HCT116 (cell line): ENCODE measurements around the gene SIT1. TPM values are rescaled to one million over a fixed set of nuclear protein-coding genes. Genes with fewer than 3 reads are reported as not detected.

Source experiments
- ATAC-seq: fragments of 200-7000 bp; cut with Tn5 transposase; 2 replicates; pipeline ENCODE4 v1.9.1; 2020; ENCODE audit warnings: mild to moderate bottlenecking, moderate library complexity
- BruUV-seq: library from RNA; stranded (reverse); fragments of 400-500 nt; replicated peaks from 2 replicates; lab custom pipeline; 2021; lab: Mats Ljungman, UMichigan
- CTCF ChIA-PET: fragments of 300-600 bp; sonication (Branson Sonifier 250); formaldehyde crosslinking; loops from one replicate; lab custom pipeline; 2021; ENCODE audit warnings: antibody characterized with exemption; lab: Charles Lee
- POLR2A ChIA-PET: fragments of 300-600, 350-600 bp; sonication (Branson Sonifier 250); formaldehyde crosslinking; loops from one replicate; lab custom pipeline; 2021; ENCODE audit warnings: antibody characterized with exemption; lab: Charles Lee
- RAD21 ChIA-PET, 2 experiments: fragments of 300-600 bp; sonication (Branson Sonifier 250); formaldehyde crosslinking; loops; one replicate each; lab custom pipeline; 2023; ENCODE audit warnings: low total read pairs in 2 of 2; ENCODE audit not compliant: uncharacterized antibody in 2 of 2, unreplicated experiment in 2 of 2, low non-redundant PET in 1 of 2; lab: Charles Lee
- DNase-seq: peaks from one replicate; pipeline ENCODE4 v3.0.0-alpha.2; 2010; ENCODE audit warnings: low read depth, low spot score
- H2AFZ ChIP-seq: fragments of 200-600 bp; shearing (Covaris generic), sonication (generic); 2 replicates; pipeline ENCODE4 v1.6.1; 2017; ENCODE audit warnings: low read depth, mixed run types, mixed read lengths, antibody characterized with exemption, low read length; ENCODE audit not compliant: poor library complexity, severe bottlenecking
- H3K27ac ChIP-seq: 2 replicates; pipeline ENCODE4 v1.5.1; 2012; ENCODE audit warnings: low read depth, low read length
- H3K27me3 ChIP-seq: fragments of 200-600 bp; sonication (generic); 2 replicates; pipeline ENCODE4 v1.6.1; 2016; ENCODE audit warnings: mixed run types, low read length, mixed read lengths; ENCODE audit not compliant: insufficient read depth
- H3K36me3 ChIP-seq, 2 experiments: fragments of 200-500 bp in 1 of 2; fragments of 200-600 bp in 1 of 2; sonication (Bioruptor generic) in 1 of 2; sonication (generic) in 1 of 2; 2 replicates each; pipeline versions ENCODE4 v1.5.1 to v1.6.1; 2014 to 2016; ENCODE audit warnings: low read length in 2 of 2, inconsistent platforms in 1 of 2, mixed read lengths in 1 of 2, mixed run types in 1 of 2; ENCODE audit not compliant: insufficient read depth in 2 of 2, control insufficient read depth in 1 of 2
- H3K4me1 ChIP-seq, 2 experiments: fragments of 200-600 bp in 1 of 2; sonication (generic) in 1 of 2; 2 replicates each; pipeline versions ENCODE4 v1.5.1 to v1.6.1; 2012 to 2017; ENCODE audit warnings: low read length in 2 of 2, inconsistent platforms in 1 of 2, mild to moderate bottlenecking in 1 of 2, mixed read lengths in 1 of 2, mixed run types in 1 of 2, moderate library complexity in 1 of 2; ENCODE audit not compliant: insufficient read depth in 2 of 2, control insufficient read depth in 1 of 2
- H3K4me2 ChIP-seq: fragments of 200-600 bp; sonication (generic); 2 replicates; pipeline ENCODE4 v1.6.1; 2017; ENCODE audit warnings: mixed run types, low read length, mixed read lengths
- H3K4me3 ChIP-seq, 2 experiments: fragments of 200-600 bp in 1 of 2; sonication (generic) in 1 of 2; replicated peaks in 1 of 2; 2 replicates each; pipeline ENCODE4 v1.5.1; 2011 to 2016; ENCODE audit warnings: low read length in 2 of 2, control low read depth in 1 of 2, low read depth in 1 of 2, mild to moderate bottlenecking in 1 of 2, mixed read lengths in 1 of 2, mixed run types in 1 of 2
- H3K79me2 ChIP-seq: fragments of 200-600 bp; sonication (generic); 2 replicates; pipeline ENCODE4 v1.6.1; 2017; ENCODE audit warnings: mild to moderate bottlenecking, mixed run types, low read length, moderate library complexity, mixed read lengths; ENCODE audit not compliant: insufficient read depth
- H3K9ac ChIP-seq: fragments of 200-600 bp; sonication (generic); 2 replicates; pipeline ENCODE4 v1.6.1; 2016; ENCODE audit warnings: low read length, mixed read lengths
- H3K9me2 ChIP-seq: fragments of 200-600 bp; sonication (generic), shearing (Covaris generic); 2 replicates; pipeline ENCODE4 v1.6.1; 2017; ENCODE audit warnings: mixed run types, mild to moderate bottlenecking, moderate library complexity; ENCODE audit not compliant: insufficient read depth
- H3K9me3 ChIP-seq, 2 experiments: fragments of 200-500 bp in 1 of 2; fragments of 200-600 bp in 1 of 2; sonication (Bioruptor generic) in 1 of 2; sonication (generic) in 1 of 2; 2 replicates each; pipeline ENCODE4 v1.6.1; 2014 to 2017; ENCODE audit warnings: low read length in 2 of 2, mixed read lengths in 2 of 2, inconsistent platforms in 1 of 2, low read depth in 1 of 2, mild to moderate bottlenecking in 1 of 2, mixed run types in 1 of 2, moderate library complexity in 1 of 2; ENCODE audit not compliant: control insufficient read depth in 1 of 2, insufficient read depth in 1 of 2
- H4K20me1 ChIP-seq: fragments of 200-600 bp; sonication (generic), shearing (Covaris generic); 2 replicates; pipeline ENCODE4 v1.6.1; 2017; ENCODE audit warnings: mixed run types, mild to moderate bottlenecking, moderate library complexity; ENCODE audit not compliant: insufficient read depth
- FOSL1 ChIP-seq: IDR thresholded peaks from 2 replicates; pipeline ENCODE4 v1.6.1; 2012; ENCODE audit warnings: low read depth
- REST ChIP-seq: IDR thresholded peaks from 2 replicates; pipeline ENCODE4 v1.6.1; 2012; ENCODE audit warnings: low read depth
- TCF7L2 ChIP-seq: IDR thresholded peaks from 2 replicates; pipeline ENCODE4 v1.7.0; 2011; ENCODE audit warnings: borderline replicate concordance, inconsistent platforms; ENCODE audit not compliant: insufficient read depth, insufficient read length; ENCODE audit errors: extremely low read depth
- ZBTB33 ChIP-seq: IDR thresholded peaks from 2 replicates; pipeline ENCODE4 v1.6.1; 2011; ENCODE audit warnings: mild to moderate bottlenecking, low read length, moderate library complexity; ENCODE audit not compliant: insufficient replicate concordance; ENCODE audit errors: extremely low read depth
- ZNF274 ChIP-seq: fragments of 200-500 bp; sonication (Bioruptor generic); IDR thresholded peaks from 2 replicates; pipeline ENCODE4 v1.6.1; 2014; ENCODE audit warnings: mild to moderate bottlenecking, low read depth, low read length, inconsistent platforms
- intact Hi-C: fragments of 100-400 bp; cut with micrococcal nuclease; formaldehyde crosslinking; loops from 2 replicates; pipeline ENCODE4 v1.10.0; 2022
- total RNA-seq: library from RNA; stranded (reverse); gene quantifications from one replicate; pipeline ENCODE4 v1.2.1, GENCODE V29; 2021; ENCODE audit not compliant: unreplicated experiment
- TF ChIP-seq, protein P1 (sequence below): IDR thresholded peaks from 2 replicates; pipeline ENCODE4 v1.6.1; 2012

SIT1 gene
- total RNA-seq, 1 experiment from 2014 or later: not detected

DNA sequence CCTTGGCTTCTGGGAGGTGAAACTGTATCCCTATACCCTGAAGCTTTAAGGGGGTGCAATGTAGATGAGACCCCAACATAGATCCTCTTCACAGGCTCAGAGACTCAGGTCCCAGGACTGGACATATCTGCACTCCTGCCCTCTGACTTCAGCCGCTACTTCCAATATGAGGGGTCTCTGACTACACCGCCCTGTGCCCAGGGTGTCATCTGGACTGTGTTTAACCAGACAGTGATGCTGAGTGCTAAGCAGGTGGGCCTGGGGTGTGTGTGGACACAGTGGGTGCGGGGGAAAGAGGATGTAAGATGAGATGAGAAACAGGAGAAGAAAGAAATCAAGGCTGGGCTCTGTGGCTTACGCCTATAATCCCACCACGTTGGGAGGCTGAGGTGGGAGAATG lies 28.4 kb upstream of the SIT1 start:
- ChIA-PET CTCF (interaction anchor here (1.4 kb wide), 1 partner anchor 17 kb away, joined by 4 read pairs; no protein-coding TSS in a partner anchor), POLR2A (interaction anchor here (2.3 kb wide), 1 partner anchor 10 kb away, joined by 15 read pairs; the partner anchor contains the start of gene TPM2), RAD21 (interaction anchor here in 1 of 2 experiments (0.6 kb wide), 1 partner anchor 51 kb away, joined by 3 read pairs; no protein-coding TSS in a partner anchor)
- Histone ChIP-seq H3K9me3 (no peaks in the 10 kb centered on the region), H3K9ac (no peak overlapping the region), H2AFZ (no peak overlapping the region), H4K20me1 (no peaks in the 10 kb centered on the region), H3K27me3 (no peaks in the 10 kb centered on the region), H3K36me3 (peaks cover 16 to 22% of the 10 kb centered on the region in 2 experiments; a peak in 3 of 4 replicates), H3K4me2 (no peak overlapping the region), H3K79me2 (no peaks in the 10 kb centered on the region), H3K4me1 (no peaks in the 10 kb centered on the region), H3K9me2 (no peaks in the 10 kb centered on the region), H3K4me3 (no peak overlapping the region), H3K27ac (no peak overlapping the region)
- no peak for DNase-seq
- TF ChIP-seq ZBTB33: no peak
- no peak for TF ChIP-seq FOSL1
- no peak for TF ChIP-seq TCF7L2
- no TSS peak for BruUV-seq
- intact Hi-C loops: no loop called here
- ATAC-seq: no peak

DNA sequence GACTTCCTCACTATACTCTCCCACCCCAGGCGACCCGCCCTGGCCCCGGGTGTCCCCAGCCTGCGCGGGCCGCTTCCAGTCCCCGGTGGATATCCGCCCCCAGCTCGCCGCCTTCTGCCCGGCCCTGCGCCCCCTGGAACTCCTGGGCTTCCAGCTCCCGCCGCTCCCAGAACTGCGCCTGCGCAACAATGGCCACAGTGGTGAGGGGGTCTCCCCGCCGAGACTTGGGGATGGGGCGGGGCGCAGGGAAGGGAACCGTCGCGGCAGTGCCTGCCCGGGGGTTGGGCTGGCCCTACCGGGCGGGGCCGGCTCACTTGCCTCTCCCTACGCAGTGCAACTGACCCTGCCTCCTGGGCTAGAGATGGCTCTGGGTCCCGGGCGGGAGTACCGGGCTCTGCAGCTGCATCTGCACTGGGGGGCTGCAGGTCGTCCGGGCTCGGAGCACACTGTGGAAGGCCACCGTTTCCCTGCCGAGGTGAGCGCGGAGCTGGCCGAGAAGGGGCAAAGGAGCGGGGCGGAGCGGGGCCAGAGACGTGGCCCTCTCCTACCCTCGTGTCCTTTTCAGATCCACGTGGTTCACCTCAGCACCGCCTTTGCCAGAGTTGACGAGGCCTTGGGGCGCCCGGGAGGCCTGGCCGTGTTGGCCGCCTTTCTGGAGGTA lies 25.1 kb upstream of the SIT1 start:
- Histone ChIP-seq H3K27me3 (no peaks in the 10 kb centered on the region), H2AFZ (no peak overlapping the region), H3K9me3 (no peaks in the 10 kb centered on the region), H3K4me3 (no peak overlapping the region), H3K9ac (no peak overlapping the region), H4K20me1 (no peaks in the 10 kb centered on the region), H3K4me1 (peaks cover 0 to 11% of the 10 kb centered on the region in 2 experiments; a peak in 2 of 4 replicates), H3K9me2 (no peaks in the 10 kb centered on the region), H3K27ac (no peak overlapping the region), H3K36me3 (no peaks in the 10 kb centered on the region), H3K79me2 (no peaks in the 10 kb centered on the region), H3K4me2 (no peak overlapping the region)
- DNase-seq (no peak), ATAC-seq (no peak)
- POLR2A ChIA-PET: no interaction called here
- CTCF ChIA-PET: no interaction called here
- TF ChIP-seq, protein P1, sequence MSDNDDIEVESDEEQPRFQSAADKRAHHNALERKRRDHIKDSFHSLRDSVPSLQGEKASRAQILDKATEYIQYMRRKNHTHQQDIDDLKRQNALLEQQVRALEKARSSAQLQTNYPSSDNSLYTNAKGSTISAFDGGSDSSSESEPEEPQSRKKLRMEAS: no peak
- TF ChIP-seq REST (no peak), FOSL1 (no peak), ZNF274 (no peak)
- RAD21 ChIA-PET: no interaction called here
- no TSS peak for BruUV-seq
- intact Hi-C loops: no loop called here
